SKM-1 treated with dmso at 0.1 percent for 144 hours (cell line): ENCODE results near the gene ATF6.
A peak's percentile ranks its signal among the peaks of the same experiment; 100 is the strongest.
"Not testable (repeated sequence)": the region's sequence is repeated elsewhere in the genome, so short reads cannot be mapped to it uniquely, and the experiment has no call there.

Experiments
- DNase-seq: peaks from one replicate; lab custom pipeline; 2025; ENCODE audit not compliant: unreplicated experiment; lab: John Stamatoyannopoulos, UW

The ATF6 gene

GRCh38 chr1:161777261-161777660 is 11.1 kb downstream of the ATF6 start:
- DNase-seq, result no peak

GRCh38 chr1:161778522-161778921 is 12.4 kb downstream of the ATF6 start:
- no peak for DNase-seq

- no peak for DNase-seq
Measured at GRCh38 chr1:161779393-161779792, 13.3 kb downstream of the ATF6 start.

GRCh38 chr1:161781995-161782394 is 15.9 kb downstream of the ATF6 start:
- DNase-seq, result no peak

- DNase-seq, result no peak
Measured at GRCh38 chr1:161782886-161783285, 16.8 kb downstream of the ATF6 start.

GRCh38 chr1:161784968-161785367 is 18.8 kb downstream of the ATF6 start:
- no peak for DNase-seq

- DNase-seq, result no peak
Measured at GRCh38 chr1:161787355-161787754, 21.2 kb downstream of the ATF6 start.

- no peak for DNase-seq
Measured at GRCh38 chr1:161790587-161791317, 24.6 kb downstream of the ATF6 start.

- DNase-seq, result no peak
Measured at GRCh38 chr1:161791904-161792655, 26.0 kb downstream of the ATF6 start.

GRCh38 chr1:161792740-161793139 is 26.6 kb downstream of the ATF6 start:
- peak; percentile 51 for DNase-seq

GRCh38 chr1:161799792-161800191 is 33.7 kb downstream of the ATF6 start:
- no peak for DNase-seq

- DNase-seq, result no peak
Measured at GRCh38 chr1:161801955-161802354, 35.8 kb downstream of the ATF6 start.

GRCh38 chr1:161803181-161803580 is 37.1 kb downstream of the ATF6 start:
- DNase-seq, result no peak

GRCh38 chr1:161805399-161806197 is 39.5 kb downstream of the ATF6 start:
- DNase-seq, result no peak

- not testable (repeated sequence) for DNase-seq
Measured at GRCh38 chr1:161809202-161809601, 43.1 kb downstream of the ATF6 start.

- not testable (repeated sequence) for DNase-seq
Measured at GRCh38 chr1:161809656-161810055, 43.5 kb downstream of the ATF6 start.

- no peak for DNase-seq
Measured at GRCh38 chr1:161810780-161811179, 44.7 kb downstream of the ATF6 start.

- peak; percentile 77 for DNase-seq
Measured at GRCh38 chr1:161816201-161816600, 50.1 kb downstream of the ATF6 start.

- DNase-seq, result no peak
Measured at GRCh38 chr1:161817176-161817730, 51.1 kb downstream of the ATF6 start.

GRCh38 chr1:161820914-161821313 is 54.8 kb downstream of the ATF6 start:
- no peak for DNase-seq

- DNase-seq, result no peak
Measured at GRCh38 chr1:161824618-161825017, 58.5 kb downstream of the ATF6 start.
